HepG2 (cell line): Measurements from ENCODE around the gene ALK. TPM values are rescaled to one million over a fixed set of nuclear protein-coding genes. Genes with fewer than 3 reads are reported as not detected.

Experiments
- ATAC-seq: fragments of 200-7000 bp; cut with Tn5 transposase; 3 replicates; pipeline ENCODE4 v1.9.1; 2020; ENCODE audit warnings: mild to moderate bottlenecking, moderate library complexity
- BruUV-seq: library from RNA; stranded (reverse); fragments of 400-500 nt; replicated peaks from 2 replicates; lab custom pipeline; 2021; lab: Mats Ljungman, UMichigan
- CTCF ChIA-PET: fragments of 300-600 bp; formaldehyde crosslinking; extraction: SDS; loops from one replicate; lab custom pipeline; 2021; ENCODE audit warnings: low total read pairs, inconsistent platforms, low intra/inter-chr PET ratio; lab: Yijun Ruan, JAX
- POLR2A ChIA-PET: fragments of 350-600 bp; sonication (Branson Sonifier 250); formaldehyde crosslinking; loops from one replicate; lab custom pipeline; 2020; ENCODE audit warnings: antibody characterized with exemption, inconsistent platforms; lab: Yijun Ruan, JAX
- DNase-seq: peaks from one replicate; pipeline ENCODE4 v3.0.0-alpha.2; 2015; ENCODE audit warnings: low spot score
- FAIRE-seq: peaks from 3 replicates; lab custom pipeline; 2011; peaks lifted over from hg19 to GRCh38; lab: Jason Lieb, UNC
- H2AFZ ChIP-seq: one replicate; pipeline ENCODE4 v1.6.1; 2011; ENCODE audit warnings: low read length, inconsistent platforms
- H3K27ac ChIP-seq: fragments of 300-600 bp; 3 replicates; pipeline ENCODE4 v1.8.0; 2011; ENCODE audit warnings: mixed run types, mild to moderate bottlenecking, mixed read lengths, low read length, inconsistent platforms; ENCODE audit not compliant: insufficient read depth; ENCODE audit errors: extremely low read length
- H3K27me3 ChIP-seq, 2 experiments: fragments of 200-600 bp in 1 of 2; 2 replicates in 1 of 2; 3 replicates in 1 of 2; pipeline versions ENCODE4 v1.6.0 to v1.8.0; 2011; ENCODE audit warnings: low read length in 2 of 2, mild to moderate bottlenecking in 2 of 2, moderate library complexity in 2 of 2, inconsistent platforms in 1 of 2; ENCODE audit not compliant: insufficient read depth in 2 of 2, control insufficient read depth in 1 of 2
- H3K36me3 ChIP-seq, 2 experiments: fragments of 200-600 bp in 1 of 2; replicated peaks in 1 of 2; 2 replicates in 1 of 2; 3 replicates in 1 of 2; pipeline versions ENCODE4 v1.5.1 to v1.8.0; 2011; ENCODE audit warnings: low read length in 2 of 2, inconsistent platforms in 1 of 2; ENCODE audit not compliant: insufficient read depth in 2 of 2, control insufficient read depth in 1 of 2
- H3K4me1 ChIP-seq: 2 replicates; pipeline ENCODE4 v1.5.1; 2012; ENCODE audit warnings: low read length, inconsistent platforms; ENCODE audit not compliant: insufficient read depth
- H3K4me2 ChIP-seq: 2 replicates; pipeline ENCODE4 v1.6.0; 2011; ENCODE audit warnings: low read depth, low read length, inconsistent platforms
- H3K4me3 ChIP-seq, 3 experiments: fragments of 200-600 bp in 1 of 3; sonication (generic), shearing (Covaris generic) in 1 of 3; replicated peaks in 1 of 3; 2 replicates each; pipeline ENCODE4 v1.5.1; 2011 to 2016; ENCODE audit warnings: low read length in 3 of 3, inconsistent platforms in 2 of 3, low read depth in 2 of 3, mild to moderate bottlenecking in 2 of 3, control low read depth in 1 of 3, mixed read lengths in 1 of 3; ENCODE audit not compliant: insufficient read depth in 1 of 3
- H3K79me2 ChIP-seq: one replicate; pipeline ENCODE4 v1.6.1; 2011; ENCODE audit warnings: low read length, inconsistent platforms; ENCODE audit not compliant: insufficient read depth
- H3K9ac ChIP-seq: 2 replicates; pipeline ENCODE4 v1.6.0; 2011; ENCODE audit warnings: mild to moderate bottlenecking, low read depth, low read length, inconsistent platforms; ENCODE audit not compliant: insufficient read depth
- H3K9me3 ChIP-seq: 2 replicates; pipeline ENCODE4 v1.5.1; 2012; ENCODE audit warnings: mild to moderate bottlenecking, low read length
- H4K20me1 ChIP-seq: 2 replicates; pipeline ENCODE4 v1.6.0; 2011; ENCODE audit warnings: inconsistent platforms, mild to moderate bottlenecking, low read length, moderate library complexity; ENCODE audit not compliant: insufficient read depth
- CEBPB ChIP-seq: IDR thresholded peaks from 2 replicates; pipeline ENCODE4 v1.6.1; 2011; ENCODE audit warnings: low read depth, low read length, improper control_type of control experiment, borderline replicate concordance
- CREB1 ChIP-seq, 2 experiments: fragments of 450-650 bp in 1 of 2; IDR thresholded peaks; 2 replicates each; pipeline ENCODE4 v1.6.1; 2016 to 2017; ENCODE audit warnings: control low read depth in 1 of 2, mild to moderate bottlenecking in 1 of 2, missing compliant biosample characterization in 1 of 2, missing genetic modification characterization in 1 of 2
- RERE ChIP-seq: IDR thresholded peaks from 2 replicates; pipeline ENCODE4 v1.6.1; 2016; ENCODE audit warnings: low read depth, missing genetic modification reagents, missing compliant biosample characterization
- ZBTB34 ChIP-seq: sonication (generic); formaldehyde crosslinking; IDR thresholded peaks from 2 replicates; pipeline ENCODE4 v1.8.0; 2022; ENCODE audit warnings: mild to moderate bottlenecking, missing genetic modification reagents
- WGBS: methylation state at CpG from one replicate; pipeline ENCODE4 v1.1.6; 2017; ENCODE audit warnings: low lambda C conversion rate; 5-methylcytosine and 5-hydroxymethylcytosine counted together
- in situ Hi-C: cut with HindIII; loops from 2 replicates; pipeline ENCODE4 v1.10.0; 2017; ENCODE audit warnings: low pct_unique_long_range_greater_than_20kb; ENCODE audit not compliant: extremely low pct_ligation_motif_present
- intact Hi-C: fragments of 100-400 bp; cut with micrococcal nuclease; formaldehyde crosslinking; loops from one replicate; pipeline ENCODE4 v1.10.0; 2022; ENCODE audit not compliant: unreplicated experiment
- polyA plus RNA-seq, 8 experiments: library from polyadenylated mRNA; depleted of rRNA in 3 of 8; stranded (reverse) in 7 of 8; unstranded in 1 of 8; fragments of >200 nt; fragmentation: Illumina TruSeq in 4 of 8; extraction: Trizol in 4 of 8; gene quantifications; 2 replicates each; pipeline versions ENCODE4 v1.2.1 to v1.2.3, GENCODE V29; 2011 to 2016; ENCODE audit warnings: low read depth in 4 of 8, missing spikeins in 1 of 8, mixed read lengths in 1 of 8; ENCODE audit not compliant: insufficient read depth in 1 of 8
- total RNA-seq, 5 experiments: library from RNA; depleted of rRNA; stranded (reverse); fragments of >200 nt; fragmentation: Illumina TruSeq; extraction: Trizol; gene quantifications; 2 replicates each; pipeline ENCODE4 v1.2.3, GENCODE V29; 2016; ENCODE audit warnings: low read depth in 1 of 5

ALK gene
- total and polyA plus RNA-seq, 2 of the 13 experiments (the other 11 are each of a cell fraction or from before 2014, with no cell fraction given) = not detected

GRCh38 chr2:29456429-29456828 lies 465.0 kb downstream of the ALK start:
- DNase-seq (no peak), ATAC-seq (no peak), FAIRE-seq (no peak)
- Histone ChIP-seq H4K20me1 (no peaks in the 10 kb centered on the region), H3K9me3 (no peaks in the 10 kb centered on the region), H3K79me2 (no peaks in the 10 kb centered on the region), H3K4me2 (no peak overlapping the region), H3K36me3 (no peaks in the 10 kb centered on the region), H3K27me3 (0 out of 5 replicates have a peak, but pooled peaks cover 1 to 3% of the 10 kb centered on the region in 2 experiments), H3K27ac (no peak overlapping the region), H3K9ac (no peak overlapping the region), H3K4me3 (no peak overlapping the region), H3K4me1 (no peaks in the 10 kb centered on the region), H2AFZ (no peak overlapping the region)
- in situ Hi-C loops (no loop called here), intact Hi-C loops (no loop called here)
- ChIA-PET CTCF (no interaction called here), POLR2A (no interaction called here)
- no peak for TF ChIP-seq ZBTB34
- TF ChIP-seq CEBPB = peak; percentile 79
- no TSS peak for BruUV-seq

GRCh38 chr2:29455200-29455860 lies 466.1 kb downstream of the ALK start:
- Histone ChIP-seq H3K27ac (no peak overlapping the region), H3K4me3 (no peak overlapping the region), H3K27me3 (0 out of 5 replicates have a peak, but pooled peaks cover 1 to 3% of the 10 kb centered on the region in 2 experiments), H3K4me2 (no peak overlapping the region), H3K9me3 (no peaks in the 10 kb centered on the region), H4K20me1 (no peaks in the 10 kb centered on the region), H3K79me2 (no peaks in the 10 kb centered on the region), H2AFZ (no peak overlapping the region), H3K4me1 (no peaks in the 10 kb centered on the region), H3K9ac (no peak overlapping the region)
- POLR2A ChIA-PET = no interaction called here
- ATAC-seq = no peak
- DNase-seq = no peak
- CTCF ChIA-PET = no interaction called here
- no TSS peak for BruUV-seq
- in situ Hi-C loops (no loop called here), intact Hi-C loops (no loop called here)
- peak; percentile 25; the same call in 1 of the 2 replicates for TF ChIP-seq CREB1 (IDR thresholded peaks at IDR 0.05)
- TF ChIP-seq CREB1 (CRISPR knock-in tag; IDR thresholded peaks at IDR 0.05) = no peak
- TF ChIP-seq RERE (CRISPR knock-in tag) = no peak
- TF ChIP-seq, all 625 proteins: peak for 1
- 14% methylated on average over 6 of the region's 6 CpGs for WGBS
- H3K36me3 ChIP-seq = no peaks in the 10 kb centered on the region
- no peak for FAIRE-seq
